SK-N-MC (cell line): ENCODE data around the gene CYBA.

ENCODE experiments used
- EZH2 ChIP-seq: fragments of 200-600 bp; sonication (generic); IDR thresholded peaks from one replicate; pipeline ENCODE4 v1.6.1; 2017; ENCODE audit warnings: antibody characterized with exemption
- FOXP2 ChIP-seq: optimal IDR thresholded peaks from 2 replicates; pipeline ENCODE3; 2011; ENCODE audit warnings: mild to moderate bottlenecking, moderate library complexity; ENCODE audit not compliant: insufficient read depth; ENCODE audit errors: extremely low read length, control extremely low read depth
- POLR2AphosphoS5 ChIP-seq: IDR thresholded peaks from 2 replicates; pipeline ENCODE4 v1.6.1; 2012; ENCODE audit warnings: mild to moderate bottlenecking, low read depth, low read length, borderline replicate concordance

DNA sequence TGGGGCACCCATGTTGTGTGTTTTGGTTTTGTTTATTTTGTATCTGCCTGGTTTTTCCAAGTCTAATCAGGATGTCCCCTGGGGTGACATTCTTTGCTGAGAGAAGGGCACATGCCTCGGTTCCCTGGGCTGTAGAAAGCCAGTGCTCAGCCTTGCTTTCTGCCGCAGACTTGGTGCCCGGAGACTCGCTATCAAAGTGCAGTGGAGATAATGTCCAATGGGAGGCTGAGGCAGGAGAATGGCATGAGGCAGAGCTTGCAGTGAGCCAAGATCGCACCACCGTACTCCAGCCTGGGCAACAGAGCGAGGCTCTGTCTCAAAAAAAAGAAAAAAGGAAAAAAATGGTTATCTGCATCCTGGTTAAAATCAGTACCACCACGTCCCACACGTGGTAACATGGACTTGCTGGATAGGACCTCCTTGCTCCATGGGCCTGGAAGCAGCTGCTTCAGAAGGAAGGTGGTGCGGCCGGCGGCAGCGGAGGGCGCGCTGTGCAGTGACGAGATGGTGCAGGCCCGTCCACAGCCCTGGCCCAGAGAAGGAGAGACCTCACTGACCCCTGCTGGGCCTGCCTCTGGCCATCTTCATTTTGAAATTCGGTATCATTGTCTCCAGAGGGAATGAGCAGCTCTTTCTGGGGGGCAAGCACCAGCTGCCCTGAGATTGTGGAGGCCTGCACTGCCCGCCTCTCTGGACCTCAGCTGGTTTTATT lies 31.7 kb downstream of the CYBA start:
- no peak for TF ChIP-seq POLR2AphosphoS5
- no peak for TF ChIP-seq EZH2
- no peak for TF ChIP-seq FOXP2
